T-cell (primary cell): ENCODE data around the gene SERPINH1. TPM values are rescaled to one million over a fixed set of nuclear protein-coding genes. Genes with fewer than 3 reads are reported as not detected.

Experiments used
- ATAC-seq, 4 experiments: fragments of 200-7000 bp in 3 of 4; fragments of 150-1000 bp in 1 of 4; cut with Tn5 transposase; replicated peaks in 1 of 4; 1 replicate in 3 of 4; 2 replicates in 1 of 4; pipeline ENCODE4 v1.10.0; 2021; ENCODE audit warnings: moderate library complexity in 3 of 4, mild to moderate bottlenecking in 2 of 4, moderate number of reproducible peaks in 1 of 4
- CTCF ChIA-PET, 2 donors: fragments of 300-600 bp; sonication (Branson Sonifier 250); formaldehyde crosslinking; loops; one replicate each; lab custom pipeline; 2022; ENCODE audit warnings: antibody characterized with exemption in 2 of 2; lab: Charles Lee
- POLR2A ChIA-PET, 2 donors: fragments of 300-600 bp; sonication (Branson Sonifier 250); formaldehyde crosslinking; loops; one replicate each; lab custom pipeline; 2022; ENCODE audit warnings: antibody characterized with exemption in 2 of 2; lab: Charles Lee
- DNase-seq, 35 experiments: peaks; one replicate each; pipeline versions ENCODE4 v3.0.0 to v3.0.0-alpha.2; 2013 to 2023
- H3K27ac ChIP-seq: one replicate; pipeline ENCODE4 v1.5.1; 2013; ENCODE audit warnings: low read length
- H3K27me3 ChIP-seq, 2 experiments: replicated peaks in 1 of 2; 1 replicate in 1 of 2; 2 replicates in 1 of 2; pipeline versions ENCODE4 v1.6.1 to v1.7.0; 2013; ENCODE audit warnings: low read length in 1 of 2, mixed read lengths in 1 of 2; ENCODE audit not compliant: control insufficient read depth in 2 of 2, insufficient read depth in 2 of 2; ENCODE audit errors: extremely low read depth in 1 of 2
- H3K36me3 ChIP-seq, 2 donors: 1 replicate in 1 of 2; 2 replicates in 1 of 2; pipeline versions ENCODE4 v1.6.1 to v1.7.0; 2013; ENCODE audit warnings: low read length in 1 of 2; ENCODE audit not compliant: control insufficient read depth in 2 of 2, insufficient read depth in 1 of 2; ENCODE audit errors: extremely low read depth in 1 of 2
- H3K4me1 ChIP-seq, 2 experiments: 1 replicate in 1 of 2; 2 replicates in 1 of 2; pipeline versions ENCODE4 v1.6.1 to v1.7.0; 2013; ENCODE audit warnings: low read length in 2 of 2, mixed read lengths in 1 of 2; ENCODE audit not compliant: insufficient read depth in 2 of 2, control insufficient read depth in 1 of 2; ENCODE audit errors: extremely low read depth in 1 of 2
- H3K4me3 ChIP-seq, 2 donors: 1 replicate in 1 of 2; 2 replicates in 1 of 2; pipeline versions ENCODE4 v1.5.1 to v1.7.0; 2013; ENCODE audit warnings: mild to moderate bottlenecking in 2 of 2, low read length in 1 of 2, moderate library complexity in 1 of 2; ENCODE audit not compliant: control insufficient read depth in 1 of 2; ENCODE audit errors: extremely low read depth in 1 of 2
- H3K9me3 ChIP-seq: 2 replicates; pipeline ENCODE4 v1.7.0; 2013
- H3K27ac Mint-ChIP-seq, 2 donors: one replicate each; pipeline ENCODE4 v1.8.0; 2020 to 2021; ENCODE audit warnings: mild to moderate bottlenecking in 2 of 2, mixed read lengths in 2 of 2
- H3K27me3 Mint-ChIP-seq, 2 donors: one replicate each; pipeline ENCODE4 v1.8.0; 2021 to 2022; ENCODE audit warnings: mixed read lengths in 2 of 2
- H3K36me3 Mint-ChIP-seq: one replicate; pipeline ENCODE4 v1.8.0; 2021; ENCODE audit warnings: mixed read lengths
- H3K4me1 Mint-ChIP-seq, 3 donors: one replicate each; pipeline ENCODE4 v1.8.0; 2020 to 2022; ENCODE audit warnings: mixed read lengths in 3 of 3, mild to moderate bottlenecking in 1 of 3
- H3K4me3 Mint-ChIP-seq, 3 donors: one replicate each; pipeline ENCODE4 v1.8.0; 2020 to 2022; ENCODE audit warnings: mild to moderate bottlenecking in 3 of 3, mixed read lengths in 3 of 3, moderate library complexity in 3 of 3
- H3K9me3 Mint-ChIP-seq, 3 donors: one replicate each; pipeline ENCODE4 v1.8.0; 2020 to 2022; ENCODE audit warnings: mixed read lengths in 3 of 3
- WGBS: methylation state at CpG from one replicate; pipeline ENCODE4 v1.1.5; 2013; ENCODE audit warnings: missing lambda C conversion rate; ENCODE audit not compliant: insufficient coverage; 5-methylcytosine and 5-hydroxymethylcytosine counted together
- total RNA-seq, 35 experiments: library from RNA in 6 of 35; stranded (reverse) in 6 of 35; fragments of 120-200 nt in 1 of 35; gene quantifications; one replicate each; pipeline versions ENCODE4 v1.2.1 to v1.2.4 and lab custom pipeline; 2013 to 2026

The SERPINH1 gene
- total RNA-seq, 5 donors from 2014 or later (not counting 1 experiment from before 2014, with no cell fraction given): 5.2 to 16.4 (median 13.9) TPM

GRCh38 chr11:75524665-75525432 lies 37.2 kb upstream of the SERPINH1 start:
- no peaks in the 10 kb centered on the region for H3K9me3 Mint-ChIP-seq
- Histone ChIP-seq H3K27me3 (peaks cover 0 to 13% of the 10 kb centered on the region in 2 experiments), H3K4me1 (peaks cover 3 to 40% of the 10 kb centered on the region in 2 experiments), H3K27ac (peak overlapping the region; percentile 1), H3K36me3 (no peaks in the 10 kb centered on the region), H3K9me3 (no peaks in the 10 kb centered on the region), H3K4me3 (peak overlapping the region; percentile 69 to 74)
- ChIA-PET CTCF (interaction anchor here (0.6 to 1.2 kb wide), 5 partner anchors 45 to 136 kb away, joined by 3 read pairs; no protein-coding TSS in a partner anchor), POLR2A (interaction anchor here in 1 of 2 donors (0.6 kb wide), 1 partner anchor 31 kb away, joined by 4 read pairs; no protein-coding TSS in a partner anchor)
- peak in 3 of 4 experiments; percentile 0 to 21 (median 5) for ATAC-seq
- peaks cover 21 to 45% (median 45%) of the 10 kb centered on the region in 3 donors for H3K4me1 Mint-ChIP-seq
- H3K36me3 Mint-ChIP-seq: no peaks in the 10 kb centered on the region
- DNase-seq: peak in 24 of 35 experiments; percentile 10 to 47 (median 24)
- 4% methylated on average over 45 of the region's 51 CpGs for WGBS
- H3K27ac Mint-ChIP-seq: peak overlapping the region; percentile 76 to 84
- H3K4me3 Mint-ChIP-seq: peak overlapping the region; percentile 83 to 88 (median 87)
- no peaks in the 10 kb centered on the region for H3K27me3 Mint-ChIP-seq

DNA sequence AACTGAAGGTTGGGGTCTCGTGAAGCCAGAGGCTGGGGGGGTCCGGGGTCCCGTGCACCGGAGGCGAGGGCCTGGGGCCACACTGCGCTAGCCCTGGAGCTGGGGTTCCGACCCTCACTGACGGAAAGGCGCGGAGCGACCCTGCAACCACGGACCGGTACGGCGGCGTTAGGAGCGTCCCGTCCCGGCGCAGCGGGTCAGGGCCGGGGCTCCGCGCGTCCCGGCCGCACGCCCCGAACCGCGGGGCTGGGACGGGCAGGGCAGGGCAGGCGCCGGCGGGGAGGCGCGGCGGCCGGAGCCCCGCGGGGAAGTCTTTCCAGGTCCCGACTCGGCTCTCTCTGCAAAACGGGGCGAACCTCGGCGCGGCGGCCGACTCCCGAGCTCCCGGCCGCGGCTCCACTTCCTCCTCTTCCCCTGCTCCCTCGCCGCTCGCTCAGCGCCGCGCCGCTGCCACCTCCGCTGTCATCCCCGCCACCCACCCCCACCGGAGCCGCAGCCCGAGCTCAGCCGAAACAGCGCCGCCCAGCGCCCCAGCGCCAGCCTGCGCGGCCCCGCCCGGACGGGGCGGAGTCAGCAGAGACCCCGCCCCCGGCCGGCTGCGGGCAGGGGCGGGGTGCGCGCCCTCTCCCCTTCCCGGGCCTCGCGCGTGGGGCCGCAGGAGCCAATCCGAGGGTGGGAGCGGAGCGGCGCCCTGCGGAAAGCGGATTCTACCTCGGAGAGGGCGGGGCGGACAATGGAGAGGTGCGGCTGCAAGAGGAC lies 36.4 kb upstream of the SERPINH1 start, which contains the start of gene GDPD5:
Gene GDPD5 (minus strand): TSS at position 509 of the 759 bp plus-strand sequence. CDS start 48,206 bp downstream, outside the sequence.
- H3K27me3 ChIP-seq: peaks cover 0 to 13% of the 10 kb centered on the region in 2 experiments
- no peaks in the 10 kb centered on the region for H3K27me3 Mint-ChIP-seq
- no peaks in the 10 kb centered on the region for H3K9me3 ChIP-seq
- CTCF ChIA-PET: interaction anchor here (0.5 to 1.2 kb wide), 11 partner anchors 33 to 537 kb away, joined by 3 to 7 read pairs (median 3); partner anchors contain the start of gene NEU3 (in 1 of the 2)
- H3K4me3 ChIP-seq: peak within 1 kb of the TSS; percentile 74 to 84
- H3K4me1 ChIP-seq: peaks cover 3 to 40% of the 10 kb centered on the region in 2 experiments
- peaks cover 21 to 50% (median 43%) of the 10 kb centered on the region in 3 donors for H3K4me1 Mint-ChIP-seq
- peak within 1 kb of the TSS; percentile 1 for H3K27ac ChIP-seq
- ATAC-seq (peak; percentile 87 to 96 (median 92)), DNase-seq (peak; percentile 67 to 93 (median 81))
- H3K36me3 ChIP-seq: no peaks in the 10 kb centered on the region
- under 1% methylated on average over 97 of the region's 99 CpGs for WGBS
- peak within 1 kb of the TSS; percentile 76 to 84 for H3K27ac Mint-ChIP-seq
- H3K9me3 Mint-ChIP-seq: no peaks in the 10 kb centered on the region
- peak within 1 kb of the TSS; percentile 83 to 88 (median 87) for H3K4me3 Mint-ChIP-seq
- no peaks in the 10 kb centered on the region for H3K36me3 Mint-ChIP-seq
- POLR2A ChIA-PET: interaction anchor here (0.6 kb wide), 2 partner anchors 80 to 744 kb away, joined by 6 read pairs; no protein-coding TSS in a partner anchor

DNA sequence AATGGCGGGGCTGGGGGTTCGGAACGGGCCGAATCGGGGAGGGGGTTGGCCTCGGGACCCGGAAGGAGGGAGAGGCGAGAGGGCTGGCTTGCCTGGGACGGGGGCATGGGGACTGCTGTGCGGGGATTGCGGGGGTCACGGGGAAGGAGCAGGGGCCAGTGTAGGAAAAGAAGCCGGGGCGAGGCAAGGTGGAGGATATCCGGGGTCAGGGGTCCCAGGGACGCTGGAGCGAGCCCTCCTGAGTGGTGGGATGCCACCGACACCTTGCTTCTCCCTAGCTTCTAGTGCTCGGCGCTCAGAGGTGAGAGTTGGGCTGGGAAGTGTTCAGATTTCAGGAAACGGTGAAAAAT lies 35.9 kb upstream of the SERPINH1 start:
- POLR2A ChIA-PET: interaction anchor here (0.6 kb wide), 2 partner anchors 80 to 744 kb away, joined by 6 read pairs; no protein-coding TSS in a partner anchor

DNA sequence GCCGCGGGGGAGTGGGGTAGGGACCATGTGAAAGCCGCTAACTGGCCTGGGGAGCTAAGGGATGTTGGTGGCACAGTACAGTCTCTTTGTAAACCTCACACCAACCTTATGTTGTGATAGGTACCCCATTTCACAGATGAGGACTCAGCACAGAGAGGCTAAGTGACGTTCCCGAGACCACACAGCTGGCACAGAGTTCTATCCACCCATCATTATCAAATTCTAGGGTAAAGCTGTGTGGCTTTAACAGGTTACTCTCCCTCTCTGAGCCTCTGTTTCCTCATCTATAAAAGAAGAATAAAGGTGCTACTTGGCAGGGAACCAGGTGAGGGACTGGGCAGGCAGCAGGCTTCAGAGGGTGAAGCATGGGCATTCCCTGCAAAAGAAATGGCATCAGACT lies 34.9 kb upstream of the SERPINH1 start:
- WGBS: no CpG with 5 or more reads among the region's 5 CpGs
- no peaks in the 10 kb centered on the region for H3K9me3 Mint-ChIP-seq
- H3K4me1 ChIP-seq: peaks cover 5 to 50% of the 10 kb centered on the region in 2 experiments
- H3K36me3 ChIP-seq: no peaks in the 10 kb centered on the region
- H3K27me3 Mint-ChIP-seq: no peaks in the 10 kb centered on the region
- ChIA-PET CTCF (interaction anchor here (0.5 to 0.6 kb wide), 3 partner anchors 139 to 629 kb away, joined by 3 to 4 read pairs (median 3); no protein-coding TSS in a partner anchor), POLR2A (no interaction called here)
- H3K4me3 Mint-ChIP-seq: peak overlapping the region; percentile 78 to 83 (median 80)
- ATAC-seq (no peak), DNase-seq (no peak)
- H3K36me3 Mint-ChIP-seq: no peaks in the 10 kb centered on the region
- no peaks in the 10 kb centered on the region for H3K9me3 ChIP-seq
- H3K4me3 ChIP-seq: no peak overlapping the region
- no peak overlapping the region for H3K27ac ChIP-seq
- H3K27me3 ChIP-seq: peaks cover 0 to 13% of the 10 kb centered on the region in 2 experiments
- H3K4me1 Mint-ChIP-seq: peaks cover 31 to 57% (median 45%) of the 10 kb centered on the region in 3 donors
- H3K27ac Mint-ChIP-seq: peak overlapping the region; percentile 53 to 64

More for the DNA sequence above, 35.9 kb upstream of the SERPINH1 start:
- no peak for ATAC-seq
- Mint-ChIP-seq H3K27me3 (no peaks in the 10 kb centered on the region), H3K4me1 (peaks cover 21 to 55% (median 40%) of the 10 kb centered on the region in 3 donors), H3K9me3 (no peaks in the 10 kb centered on the region), H3K27ac (peak overlapping the region; percentile 36 to 69), H3K36me3 (no peaks in the 10 kb centered on the region), H3K4me3 (peak overlapping the region; percentile 78 to 83 (median 80))
- CTCF ChIA-PET: interaction anchor here in 1 of 2 donors (0.6 to 1.1 kb wide), 5 partner anchors 34 to 537 kb away, joined by 3 to 7 read pairs (median 5); partner anchors contain the start of gene NEU3
- Histone ChIP-seq H3K27me3 (peaks cover 0 to 13% of the 10 kb centered on the region in 2 experiments), H3K27ac (no peak overlapping the region), H3K9me3 (no peaks in the 10 kb centered on the region), H3K4me3 (peak overlapping the region; percentile 67 to 84), H3K36me3 (no peaks in the 10 kb centered on the region), H3K4me1 (peaks cover 3 to 40% of the 10 kb centered on the region in 2 experiments)
- DNase-seq: no peak
- WGBS: under 1% methylated on average over 16 of the region's 21 CpGs

GRCh38 chr11:75527938-75528735 lies 33.9 kb upstream of the SERPINH1 start:
- 90% methylated on average over 2 of the region's 10 CpGs for WGBS
- CTCF ChIA-PET: interaction anchor here (0.6 to 6.8 kb wide), 5 partner anchors 9 to 628 kb away, joined by 3 to 64 read pairs (median 3); no protein-coding TSS in a partner anchor
- no peak overlapping the region for H3K27ac ChIP-seq
- Mint-ChIP-seq H3K27me3 (no peaks in the 10 kb centered on the region), H3K9me3 (no peaks in the 10 kb centered on the region), H3K36me3 (no peaks in the 10 kb centered on the region), H3K4me1 (peaks cover 34 to 53% (median 38%) of the 10 kb centered on the region in 3 donors), H3K4me3 (peak overlapping the region; percentile 36 to 83 (median 51)), H3K27ac (peak overlapping the region; percentile 10 to 53)
- H3K9me3 ChIP-seq: no peaks in the 10 kb centered on the region
- ATAC-seq (no peak), DNase-seq (no peak)
- H3K4me3 ChIP-seq: no peak overlapping the region
- POLR2A ChIA-PET: interaction anchor here in 1 of 2 donors (0.6 kb wide), 2 partner anchors 17 to 73 kb away, joined by 4 to 8 read pairs; no protein-coding TSS in a partner anchor
- H3K36me3 ChIP-seq: no peaks in the 10 kb centered on the region
- H3K4me1 ChIP-seq: peaks cover 6 to 42% of the 10 kb centered on the region in 2 experiments
- peaks cover 0 to 13% of the 10 kb centered on the region in 2 experiments for H3K27me3 ChIP-seq
